ENCODE measurements around the gene PARP6. TPM values are rescaled to one million over a fixed set of nuclear protein-coding genes. Genes with fewer than 3 reads are reported as not detected.

PARP6 gene
- total RNA-seq, 1 donor: 43.4 TPM

GRCh38 chr15:72198356-72199204, 73.8 kb downstream of the PARP6 start:
- Histone ChIP-seq H3K4me2 (ENCODE audit: insufficient read depth, low read length) (peak overlapping the region; percentile 54), H3K27me3 (ENCODE audit: insufficient read depth, low read length) (no peaks in the 10 kb centered on the region), H3K9me3 (ENCODE audit: low read depth, low read length) (no peaks in the 10 kb centered on the region), H4K20me1 (ENCODE audit: insufficient read depth, low read length) (peaks cover 61% of the 10 kb centered on the region), H2AFZ (ENCODE audit: low read length) (no peak overlapping the region), H3K79me2 (ENCODE audit: insufficient read depth, low read length) (peaks cover 11% of the 10 kb centered on the region), H3K4me3 (ENCODE audit: insufficient read depth, low read length) (no peak overlapping the region), H3K4me1 (ENCODE audit: insufficient read depth, low read length) (peaks cover 10% of the 10 kb centered on the region), H3K36me3 (ENCODE audit: insufficient read depth, low read length) (peaks cover 56% of the 10 kb centered on the region), H3K27ac (ENCODE audit: low read depth, low read length) (no peak overlapping the region)
- TF ChIP-seq, protein P1, sequence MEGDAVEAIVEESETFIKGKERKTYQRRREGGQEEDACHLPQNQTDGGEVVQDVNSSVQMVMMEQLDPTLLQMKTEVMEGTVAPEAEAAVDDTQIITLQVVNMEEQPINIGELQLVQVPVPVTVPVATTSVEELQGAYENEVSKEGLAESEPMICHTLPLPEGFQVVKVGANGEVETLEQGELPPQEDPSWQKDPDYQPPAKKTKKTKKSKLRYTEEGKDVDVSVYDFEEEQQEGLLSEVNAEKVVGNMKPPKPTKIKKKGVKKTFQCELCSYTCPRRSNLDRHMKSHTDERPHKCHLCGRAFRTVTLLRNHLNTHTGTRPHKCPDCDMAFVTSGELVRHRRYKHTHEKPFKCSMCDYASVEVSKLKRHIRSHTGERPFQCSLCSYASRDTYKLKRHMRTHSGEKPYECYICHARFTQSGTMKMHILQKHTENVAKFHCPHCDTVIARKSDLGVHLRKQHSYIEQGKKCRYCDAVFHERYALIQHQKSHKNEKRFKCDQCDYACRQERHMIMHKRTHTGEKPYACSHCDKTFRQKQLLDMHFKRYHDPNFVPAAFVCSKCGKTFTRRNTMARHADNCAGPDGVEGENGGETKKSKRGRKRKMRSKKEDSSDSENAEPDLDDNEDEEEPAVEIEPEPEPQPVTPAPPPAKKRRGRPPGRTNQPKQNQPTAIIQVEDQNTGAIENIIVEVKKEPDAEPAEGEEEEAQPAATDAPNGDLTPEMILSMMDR (IDR thresholded peaks at IDR 0.05; ENCODE audit: extremely low read depth, low read depth, low read length): no peak
- DNase-seq (ENCODE audit: insufficient read length, low spot score, missing footprints): peak; percentile 72

- peaks cover 53% of the 10 kb centered on the region for H4K20me1 ChIP-seq (ENCODE audit: insufficient read depth, low read length)
- H3K36me3 ChIP-seq (ENCODE audit: insufficient read depth, low read length): peaks cover 47% of the 10 kb centered on the region
- peak within 1 kb of the TSS; percentile 51 for H2AFZ ChIP-seq (ENCODE audit: low read length)
- peak; percentile 98 for DNase-seq (ENCODE audit: insufficient read length, low spot score, missing footprints)
- no peaks in the 10 kb centered on the region for H3K9me3 ChIP-seq (ENCODE audit: low read depth, low read length)
- TF ChIP-seq, protein P1 (IDR thresholded peaks at IDR 0.05; ENCODE audit: extremely low read depth, low read depth, low read length): no peak
- H3K79me2 ChIP-seq (ENCODE audit: insufficient read depth, low read length): peaks cover 5% of the 10 kb centered on the region
- peak within 1 kb of the TSS; percentile 76 for H3K4me2 ChIP-seq (ENCODE audit: insufficient read depth, low read length)
- H3K27ac ChIP-seq (ENCODE audit: low read depth, low read length): no peak within 1 kb of the TSS
- H3K27me3 ChIP-seq (ENCODE audit: insufficient read depth, low read length): no peaks in the 10 kb centered on the region
- H3K4me1 ChIP-seq (ENCODE audit: insufficient read depth, low read length): peaks cover 3% of the 10 kb centered on the region
- peak within 1 kb of the TSS; percentile 63 for H3K4me3 ChIP-seq (ENCODE audit: insufficient read depth, low read length)
Measured at GRCh38 chr15:72197460-72198355, 74.6 kb downstream of the PARP6 start, which contains the start of gene GRAMD2A. Gene GRAMD2A (minus strand): TSS chr15:72197787.

GRCh38 chr15:72197041-72197459, 75.3 kb downstream of the PARP6 start:
- TF ChIP-seq, protein P1 (IDR thresholded peaks at IDR 0.05; ENCODE audit: extremely low read depth, low read depth, low read length): no peak
- Histone ChIP-seq H3K27me3 (ENCODE audit: insufficient read depth, low read length) (no peaks in the 10 kb centered on the region), H3K9me3 (ENCODE audit: low read depth, low read length) (no peaks in the 10 kb centered on the region), H3K4me1 (ENCODE audit: insufficient read depth, low read length) (peaks cover 3% of the 10 kb centered on the region), H3K36me3 (ENCODE audit: insufficient read depth, low read length) (peaks cover 40% of the 10 kb centered on the region), H3K79me2 (ENCODE audit: insufficient read depth, low read length) (no peaks in the 10 kb centered on the region), H2AFZ (ENCODE audit: low read length) (peak overlapping the region; percentile 51), H4K20me1 (ENCODE audit: insufficient read depth, low read length) (peaks cover 46% of the 10 kb centered on the region), H3K27ac (ENCODE audit: low read depth, low read length) (no peak overlapping the region), H3K4me3 (ENCODE audit: insufficient read depth, low read length) (peak overlapping the region; percentile 63), H3K4me2 (ENCODE audit: insufficient read depth, low read length) (peak overlapping the region; percentile 76)
- DNase-seq (ENCODE audit: insufficient read length, low spot score, missing footprints): peak; percentile 90
